Measurements from ENCODE around the gene WEE1.
"Not testable (repeated sequence)": the region's sequence is repeated elsewhere in the genome, so short reads cannot be mapped to it uniquely, and the experiment has no call there.

WEE1 gene

GRCh38 chr11:9596926-9597464 lies 23.5 kb downstream of the WEE1 start:
- DNase-seq (ENCODE audit: low read depth), result no peak

GRCh38 chr11:9600166-9600565 lies 26.7 kb downstream of the WEE1 start:
- no peak for DNase-seq (ENCODE audit: low read depth)

GRCh38 chr11:9600644-9601036 lies 27.2 kb downstream of the WEE1 start:
- no peak for DNase-seq (ENCODE audit: low read depth)

- DNase-seq (ENCODE audit: low read depth), result peak; percentile 15
These were observed 27.8 kb downstream of the WEE1 start for GRCh38 chr11:9601037-9601875.

- no peak for DNase-seq (ENCODE audit: low read depth)
These were observed 28.4 kb downstream of the WEE1 start for GRCh38 chr11:9601876-9602199.

DNA sequence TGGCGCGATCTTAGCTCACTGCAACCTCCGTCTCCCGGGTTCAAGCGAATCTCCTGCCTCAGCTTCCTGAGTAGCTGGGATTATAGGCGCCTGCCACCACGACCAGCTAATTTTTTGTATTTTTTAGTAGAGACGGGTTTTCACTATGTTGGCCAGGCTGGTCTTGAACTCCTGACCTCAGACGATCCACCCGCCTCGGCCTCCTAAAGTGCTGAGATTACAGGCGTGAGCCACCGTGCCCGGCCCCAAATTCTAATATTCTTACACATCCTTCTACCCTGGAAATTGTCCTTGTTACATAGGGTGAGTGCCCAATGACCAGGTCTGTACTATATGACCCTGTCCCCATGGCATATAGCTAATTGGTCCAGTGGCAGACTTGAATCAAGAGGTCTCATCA lies 29.7 kb downstream of the WEE1 start:
- not testable (repeated sequence) for DNase-seq (ENCODE audit: low read depth)

DNA sequence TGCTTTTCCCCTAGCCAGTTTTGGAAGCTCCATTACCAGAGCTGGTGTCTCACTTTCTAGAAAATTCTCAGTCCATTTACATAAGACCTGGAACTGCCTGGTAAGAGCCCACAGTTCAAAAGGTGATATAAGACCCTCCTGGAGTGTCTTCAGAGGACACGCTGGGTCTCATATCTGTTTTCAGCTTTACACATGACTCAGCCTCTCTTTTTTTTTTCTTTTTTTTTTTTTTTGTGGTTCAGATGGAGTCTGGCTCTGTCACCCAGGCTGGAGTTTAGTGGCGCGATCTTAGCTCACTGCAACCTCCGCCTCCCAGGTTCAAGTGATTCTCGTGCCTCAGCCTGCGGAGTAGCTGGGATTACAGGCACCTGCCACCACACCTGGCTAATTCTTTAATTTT lies 30.7 kb downstream of the WEE1 start:
- no peak for DNase-seq (ENCODE audit: low read depth)

- no peak for DNase-seq (ENCODE audit: low read depth)
These were observed 32.3 kb downstream of the WEE1 start for GRCh38 chr11:9605742-9606141.

- DNase-seq (ENCODE audit: low read depth), result no peak
These were observed 33.5 kb downstream of the WEE1 start for GRCh38 chr11:9606809-9607510.

DNA sequence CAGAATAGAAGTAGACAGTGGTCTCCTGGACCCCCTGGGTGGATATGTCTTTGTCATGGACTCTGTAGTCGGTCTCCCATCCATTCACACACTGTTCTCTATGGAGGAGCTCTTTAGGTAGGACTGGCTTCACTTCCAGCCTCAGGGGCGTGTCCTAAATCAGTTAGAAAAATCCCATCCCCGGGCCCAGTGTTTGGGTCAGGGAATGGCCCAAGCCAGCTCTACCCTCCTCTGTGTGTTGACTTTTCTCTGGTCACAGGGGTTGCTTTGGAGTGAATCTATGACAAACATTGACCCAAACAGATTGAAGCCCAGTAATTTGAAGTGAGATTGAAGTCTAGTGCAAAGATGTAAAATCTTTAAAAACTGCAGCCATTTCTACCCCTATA lies 34.0 kb downstream of the WEE1 start:
- DNase-seq (ENCODE audit: low read depth), result no peak

GRCh38 chr11:9609002-9609759 lies 35.7 kb downstream of the WEE1 start:
- no peak for DNase-seq (ENCODE audit: low read depth)

DNA sequence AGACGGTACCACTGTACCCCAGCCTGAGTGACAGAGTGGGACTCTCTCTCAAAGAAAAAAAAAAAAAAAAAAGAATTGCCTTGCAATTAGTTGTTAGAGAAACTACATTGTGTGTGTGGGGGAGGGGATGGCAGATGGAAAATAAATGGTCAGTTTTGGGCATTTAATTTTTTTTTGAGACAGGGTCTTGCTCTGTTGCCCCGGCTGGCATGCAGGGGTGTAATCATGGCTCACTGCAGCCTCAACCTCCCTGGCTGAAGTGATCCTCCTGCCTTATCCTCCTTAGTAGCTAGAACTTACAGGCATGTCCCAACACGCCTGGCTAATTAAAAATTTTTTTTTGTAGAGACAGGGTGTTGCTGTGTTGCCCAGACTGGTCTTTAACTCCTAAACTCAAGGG lies 36.4 kb downstream of the WEE1 start:
- no peak for DNase-seq (ENCODE audit: low read depth)

DNA sequence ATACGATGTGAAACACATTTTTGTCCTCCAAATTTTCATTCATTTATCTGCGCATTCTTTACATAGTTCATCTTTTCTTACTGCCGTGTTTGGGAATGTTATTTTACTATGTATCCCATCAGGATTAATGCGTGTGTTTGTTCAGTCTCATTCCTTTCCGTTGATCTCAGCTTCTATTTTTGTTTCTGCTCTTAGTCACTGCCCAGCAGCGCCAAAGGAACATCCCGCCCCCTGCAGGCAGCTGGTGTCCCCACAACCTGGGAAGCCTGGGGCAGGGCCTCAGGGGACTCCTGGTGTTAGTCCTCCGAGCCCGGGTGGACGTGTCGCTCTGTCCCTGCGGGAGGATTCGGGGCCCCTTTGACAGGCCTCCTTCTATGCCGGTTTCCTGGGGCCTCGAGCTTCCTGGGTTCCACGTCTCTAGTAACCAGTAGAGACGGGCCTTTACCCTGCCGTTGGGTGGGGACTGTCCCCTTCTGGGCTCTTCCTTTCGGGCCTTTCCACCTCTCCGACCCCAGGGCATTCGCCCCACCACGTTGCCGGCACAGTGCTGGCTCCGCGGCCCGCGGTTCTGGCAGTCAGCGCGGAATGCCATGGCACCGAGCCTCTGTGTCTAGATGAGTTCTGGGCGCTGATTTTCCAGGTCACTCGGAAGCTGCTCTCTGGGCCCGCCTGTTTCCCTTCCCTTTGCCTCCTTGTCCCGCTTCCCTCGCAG lies 39.8 kb downstream of the WEE1 start:
- DNase-seq (ENCODE audit: low read depth), result peak; percentile 80

- peak; percentile 89 for DNase-seq (ENCODE audit: low read depth)
These were observed 40.6 kb downstream of the WEE1 start for GRCh38 chr11:9613830-9614762.

- DNase-seq (ENCODE audit: low read depth), result no peak
These were observed 41.6 kb downstream of the WEE1 start for GRCh38 chr11:9615031-9615451.

DNA sequence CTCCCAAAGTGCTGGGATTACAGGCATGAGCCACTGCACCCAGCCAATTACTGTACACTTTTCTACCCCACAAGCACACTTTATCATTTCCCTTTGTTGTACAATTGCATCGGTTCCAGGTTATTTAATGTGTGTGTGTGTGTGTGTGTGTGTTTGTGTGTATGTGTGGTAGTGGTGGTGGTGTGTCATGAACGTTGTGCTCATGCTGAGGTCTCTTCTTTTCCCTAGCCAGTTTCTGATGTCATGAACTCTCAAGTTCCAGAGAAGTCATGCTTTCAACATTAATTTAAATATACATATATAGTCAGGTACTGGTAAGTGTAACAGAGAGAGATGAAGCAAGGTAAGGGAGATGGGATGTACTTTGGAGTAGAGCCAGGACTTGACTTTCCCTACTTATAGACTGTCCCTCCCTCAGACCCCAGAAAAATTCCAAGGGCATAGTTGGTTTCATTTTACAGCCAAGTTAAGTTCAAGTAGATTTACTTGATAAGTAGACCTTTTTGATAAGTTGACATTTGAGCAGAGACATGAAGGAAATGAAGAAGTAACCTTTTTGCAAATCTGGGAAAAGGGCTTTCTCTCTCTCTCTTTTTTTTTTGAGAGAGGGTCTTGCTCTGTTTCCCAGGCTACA lies 42.7 kb downstream of the WEE1 start:
- no peak for DNase-seq (ENCODE audit: low read depth)

- no peak for DNase-seq (ENCODE audit: low read depth)
These were observed 43.4 kb downstream of the WEE1 start for GRCh38 chr11:9616858-9617257.

DNA sequence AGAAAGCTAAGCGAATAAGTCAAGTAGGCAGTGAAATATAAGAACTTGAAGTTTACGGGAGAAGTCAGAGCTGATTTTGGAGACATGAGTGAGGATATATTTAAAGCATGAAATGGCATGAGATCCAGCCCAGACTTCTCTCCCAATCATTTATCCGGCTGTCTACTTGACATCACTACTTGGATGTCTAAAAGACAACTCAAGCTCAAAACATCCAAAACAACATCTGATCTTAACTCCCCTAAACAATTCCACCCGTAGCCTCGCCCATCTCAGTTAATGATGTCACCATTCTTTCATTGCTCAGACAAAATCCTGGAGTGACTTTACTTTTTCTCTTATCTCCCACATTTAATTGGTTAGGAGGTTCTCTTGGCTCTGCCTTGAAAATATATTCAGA lies 44.5 kb downstream of the WEE1 start:
- DNase-seq (ENCODE audit: low read depth), result no peak

DNA sequence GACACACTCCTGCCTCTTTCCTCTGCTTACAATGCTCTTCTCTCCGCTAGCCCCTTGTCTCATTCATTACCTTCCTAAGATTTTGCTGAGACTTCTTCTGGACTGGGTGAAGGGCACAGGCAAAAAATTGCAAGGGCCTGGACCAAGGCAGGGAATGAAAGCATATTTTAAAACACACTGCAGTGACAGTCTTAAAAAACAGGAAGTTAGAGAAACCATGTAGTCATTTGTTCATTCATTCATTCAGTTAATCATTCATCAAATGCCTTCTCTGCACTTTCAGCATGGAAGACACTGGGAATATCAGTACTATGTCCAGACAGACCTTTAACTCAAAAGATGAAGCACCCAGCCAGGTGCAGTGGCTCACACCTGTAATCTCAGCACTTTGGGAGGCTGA lies 45.5 kb downstream of the WEE1 start:
- DNase-seq (ENCODE audit: low read depth), result no peak

- DNase-seq (ENCODE audit: low read depth), result no peak
These were observed 46.5 kb downstream of the WEE1 start for GRCh38 chr11:9619971-9620370.

Data from stimulated activated CD4-positive, alpha-beta T cell treated with anti-CD3 and anti-CD28 coated beads, Interleukin-2, amount 100 ng/mL, for 4 hours (primary cell).